Measurements from ENCODE around the gene LDHD.

The LDHD gene

GRCh38 chr16:75079346-75079926 lies 37.1 kb downstream of the LDHD start:
- Histone ChIP-seq H3K4me3 (ENCODE audit: low read length, poor library complexity, severe bottlenecking) (no peak overlapping the region), H3K9ac (ENCODE audit: low read depth, low read length, poor library complexity, severe bottlenecking) (no peak overlapping the region), H4K20me1 (ENCODE audit: insufficient read depth, low read length, poor library complexity, severe bottlenecking) (peaks cover 36% of the 10 kb centered on the region), H3K9me3 (ENCODE audit: insufficient read depth, low read depth, low read length) (no peaks in the 10 kb centered on the region), H3K4me2 (ENCODE audit: low read depth, low read length, poor library complexity, severe bottlenecking) (no peak overlapping the region), H3F3A (ENCODE audit: low read depth) (peaks cover 18% of the 10 kb centered on the region), H2AFZ (ENCODE audit: low read length) (no peak overlapping the region), H3K79me2 (ENCODE audit: insufficient read depth, low read length) (peaks cover 86% of the 10 kb centered on the region), H3K27me3 (ENCODE audit: insufficient read depth, low read length, poor library complexity, severe bottlenecking) (no peaks in the 10 kb centered on the region), H3K4me1 (ENCODE audit: insufficient read depth, low read length, poor library complexity, severe bottlenecking) (peaks cover 83% of the 10 kb centered on the region), H3K9me2 (replicated peaks; ENCODE audit: low read depth, low read length) (no peaks in the 10 kb centered on the region), H3K36me3 (ENCODE audit: insufficient read depth, low read length) (peaks cover 28% of the 10 kb centered on the region; the same call in 1 of the 2 replicates)
- TF ChIP-seq EZH2phosphoT487 (IDR thresholded peaks at IDR 0.05; ENCODE audit: borderline replicate concordance) (no peak), CTCF (conservative IDR thresholded peaks at IDR 0.05; ENCODE audit: low read length) (no peak)

GRCh38 chr16:75078886-75079285 lies 37.7 kb downstream of the LDHD start:
- no peaks in the 10 kb centered on the region for H3K9me3 ChIP-seq (ENCODE audit: insufficient read depth, low read depth, low read length)
- no peaks in the 10 kb centered on the region for H3K27me3 ChIP-seq (ENCODE audit: insufficient read depth, low read length, poor library complexity, severe bottlenecking)
- H3K4me2 ChIP-seq (ENCODE audit: low read depth, low read length, poor library complexity, severe bottlenecking), result no peak overlapping the region
- no peak overlapping the region for H2AFZ ChIP-seq (ENCODE audit: low read length)
- no peak overlapping the region for H3K9ac ChIP-seq (ENCODE audit: low read depth, low read length, poor library complexity, severe bottlenecking)
- TF ChIP-seq EZH2phosphoT487 (IDR thresholded peaks at IDR 0.05; ENCODE audit: borderline replicate concordance) (no peak), CTCF (conservative IDR thresholded peaks at IDR 0.05; ENCODE audit: low read length) (no peak)
- peaks cover 86% of the 10 kb centered on the region for H3K79me2 ChIP-seq (ENCODE audit: insufficient read depth, low read length)
- H3K36me3 ChIP-seq (ENCODE audit: insufficient read depth, low read length), result peaks cover 22% of the 10 kb centered on the region; the same call in 1 of the 2 replicates
- peaks cover 83% of the 10 kb centered on the region for H3K4me1 ChIP-seq (ENCODE audit: insufficient read depth, low read length, poor library complexity, severe bottlenecking)
- no peaks in the 10 kb centered on the region for H3K9me2 ChIP-seq (replicated peaks; ENCODE audit: low read depth, low read length)
- peaks cover 31% of the 10 kb centered on the region for H4K20me1 ChIP-seq (ENCODE audit: insufficient read depth, low read length, poor library complexity, severe bottlenecking)
- H3K4me3 ChIP-seq (ENCODE audit: low read length, poor library complexity, severe bottlenecking), result no peak overlapping the region
- H3F3A ChIP-seq (ENCODE audit: low read depth), result peaks cover 24% of the 10 kb centered on the region

GRCh38 chr16:75075688-75076268 lies 40.8 kb downstream of the LDHD start:
- Histone ChIP-seq H2AFZ (ENCODE audit: low read length) (no peak overlapping the region), H3K79me2 (ENCODE audit: insufficient read depth, low read length) (peaks cover 86% of the 10 kb centered on the region), H3K4me2 (ENCODE audit: low read depth, low read length, poor library complexity, severe bottlenecking) (peak overlapping the region; percentile 75), H3K4me3 (ENCODE audit: low read length, poor library complexity, severe bottlenecking) (peak overlapping the region; percentile 50), H4K20me1 (ENCODE audit: insufficient read depth, low read length, poor library complexity, severe bottlenecking) (peaks cover 14% of the 10 kb centered on the region), H3K36me3 (ENCODE audit: insufficient read depth, low read length) (peaks cover 27% of the 10 kb centered on the region; the same call in 1 of the 2 replicates), H3F3A (ENCODE audit: low read depth) (peaks cover 28% of the 10 kb centered on the region), H3K4me1 (ENCODE audit: insufficient read depth, low read length, poor library complexity, severe bottlenecking) (peaks cover 84% of the 10 kb centered on the region), H3K9ac (ENCODE audit: low read depth, low read length, poor library complexity, severe bottlenecking) (peak overlapping the region; percentile 70), H3K9me2 (replicated peaks; ENCODE audit: low read depth, low read length) (no peaks in the 10 kb centered on the region), H3K27me3 (ENCODE audit: insufficient read depth, low read length, poor library complexity, severe bottlenecking) (no peaks in the 10 kb centered on the region), H3K9me3 (ENCODE audit: insufficient read depth, low read depth, low read length) (no peaks in the 10 kb centered on the region)
- no peak for TF ChIP-seq CTCF (conservative IDR thresholded peaks at IDR 0.05; ENCODE audit: low read length)
- TF ChIP-seq EZH2phosphoT487 (IDR thresholded peaks at IDR 0.05; ENCODE audit: borderline replicate concordance), result no peak

Data from Loucy (cell line).